A673 (cell line): ENCODE data around the gene FOXQ1.

Source experiments
- EZH2 ChIP-seq: fragments of 200-600 bp; sonication (generic); IDR thresholded peaks from 2 replicates; pipeline ENCODE4 v1.6.1; 2017; ENCODE audit warnings: borderline replicate concordance, low read depth, mild to moderate bottlenecking, mixed read lengths, antibody characterized with exemption, low read length; ENCODE audit not compliant: poor library complexity, severe bottlenecking
- TF ChIP-seq, protein P1 (sequence below): fragments of 300-800, 200-600 bp; sonication (generic); conservative IDR thresholded peaks from 2 replicates; pipeline ENCODE4 v1.5.1; 2017; ENCODE audit warnings: low read depth, mild to moderate bottlenecking, antibody characterized with exemption, low read length, moderate library complexity, mixed read lengths

DNA sequence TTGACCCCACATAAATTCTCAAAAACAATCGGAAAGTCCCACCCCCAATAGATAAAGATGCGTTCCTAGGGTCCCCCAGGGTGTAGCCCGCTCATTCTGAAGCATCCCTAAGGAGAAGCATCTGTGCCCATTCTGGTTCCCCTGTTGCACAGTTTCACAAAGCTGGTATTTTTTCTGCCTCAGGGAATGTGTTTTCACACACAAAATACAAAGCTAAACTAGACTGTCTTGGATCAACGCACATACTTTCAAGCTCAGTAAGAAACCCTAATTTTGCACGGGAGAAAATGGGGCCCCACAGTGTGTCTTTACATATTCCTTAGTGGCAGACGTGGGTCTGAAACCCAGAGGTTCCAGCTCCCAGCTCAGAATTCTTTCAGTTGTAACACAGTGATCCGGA lies 6.1 kb downstream of the FOXQ1 start:
- TF ChIP-seq, protein P1, sequence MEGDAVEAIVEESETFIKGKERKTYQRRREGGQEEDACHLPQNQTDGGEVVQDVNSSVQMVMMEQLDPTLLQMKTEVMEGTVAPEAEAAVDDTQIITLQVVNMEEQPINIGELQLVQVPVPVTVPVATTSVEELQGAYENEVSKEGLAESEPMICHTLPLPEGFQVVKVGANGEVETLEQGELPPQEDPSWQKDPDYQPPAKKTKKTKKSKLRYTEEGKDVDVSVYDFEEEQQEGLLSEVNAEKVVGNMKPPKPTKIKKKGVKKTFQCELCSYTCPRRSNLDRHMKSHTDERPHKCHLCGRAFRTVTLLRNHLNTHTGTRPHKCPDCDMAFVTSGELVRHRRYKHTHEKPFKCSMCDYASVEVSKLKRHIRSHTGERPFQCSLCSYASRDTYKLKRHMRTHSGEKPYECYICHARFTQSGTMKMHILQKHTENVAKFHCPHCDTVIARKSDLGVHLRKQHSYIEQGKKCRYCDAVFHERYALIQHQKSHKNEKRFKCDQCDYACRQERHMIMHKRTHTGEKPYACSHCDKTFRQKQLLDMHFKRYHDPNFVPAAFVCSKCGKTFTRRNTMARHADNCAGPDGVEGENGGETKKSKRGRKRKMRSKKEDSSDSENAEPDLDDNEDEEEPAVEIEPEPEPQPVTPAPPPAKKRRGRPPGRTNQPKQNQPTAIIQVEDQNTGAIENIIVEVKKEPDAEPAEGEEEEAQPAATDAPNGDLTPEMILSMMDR = no peak
- no peak for TF ChIP-seq EZH2
